H4 (cell line): Measurements from ENCODE around the gene ACSS2. TPM values are rescaled to one million over a fixed set of nuclear protein-coding genes. Genes with fewer than 3 reads are reported as not detected.

Experiments used
- DNase-seq: peaks from one replicate; pipeline ENCODE4 v3.0.0-alpha.2; 2015; ENCODE audit warnings: low spot score
- total RNA-seq: library from RNA; depleted of rRNA; stranded (reverse); fragments of >200 nt; shearing (Covaris generic); gene quantifications from 2 replicates; pipeline ENCODE4 v1.2.3, GENCODE V29; 2014

Gene ACSS2
- total RNA-seq, 1 experiment from 2014 or later: 14.1 TPM

GRCh38 chr20:34915749-34916455 lies 39.5 kb downstream of the ACSS2 start:
- no peak for DNase-seq

- no peak for DNase-seq
Measured at GRCh38 chr20:34916774-34917354, 40.5 kb downstream of the ACSS2 start.

GRCh38 chr20:34920055-34920454 lies 43.6 kb downstream of the ACSS2 start:
- DNase-seq: no peak

GRCh38 chr20:34921436-34921835 lies 45.0 kb downstream of the ACSS2 start:
- no peak for DNase-seq

GRCh38 chr20:34922654-34923381 lies 46.4 kb downstream of the ACSS2 start:
- DNase-seq: peak; percentile 31

GRCh38 chr20:34923414-34923813 lies 47.0 kb downstream of the ACSS2 start:
- no peak for DNase-seq

- no peak for DNase-seq
Measured at GRCh38 chr20:34925341-34925740, 48.9 kb downstream of the ACSS2 start.

- no peak for DNase-seq
Measured at GRCh38 chr20:34925981-34926380, 49.6 kb downstream of the ACSS2 start.

GRCh38 chr20:34926581-34926980 lies 50.2 kb downstream of the ACSS2 start:
- no peak for DNase-seq

GRCh38 chr20:34927736-34928135 lies 51.3 kb downstream of the ACSS2 start:
- no peak for DNase-seq

GRCh38 chr20:34928411-34928810 lies 52.0 kb downstream of the ACSS2 start:
- DNase-seq: no peak

GRCh38 chr20:34931771-34932170 lies 55.4 kb downstream of the ACSS2 start:
- no peak for DNase-seq

- no peak for DNase-seq
Measured at GRCh38 chr20:34938466-34939163, 62.2 kb downstream of the ACSS2 start.

- DNase-seq: no peak
Measured at GRCh38 chr20:34940081-34940481, 63.7 kb downstream of the ACSS2 start.

GRCh38 chr20:34941226-34941625 lies 64.8 kb downstream of the ACSS2 start:
- DNase-seq: no peak

- no peak for DNase-seq
Measured at GRCh38 chr20:34942301-34942700, 65.9 kb downstream of the ACSS2 start.

- no peak for DNase-seq
Measured at GRCh38 chr20:34943808-34944567, 67.6 kb downstream of the ACSS2 start.

GRCh38 chr20:34945315-34946077 lies 69.1 kb downstream of the ACSS2 start:
- no peak for DNase-seq

GRCh38 chr20:34946661-34947060 lies 70.2 kb downstream of the ACSS2 start:
- DNase-seq: no peak

- no peak for DNase-seq
Measured at GRCh38 chr20:34947336-34947735, 70.9 kb downstream of the ACSS2 start.

- DNase-seq: no peak
Measured at GRCh38 chr20:34948030-34948429, 71.6 kb downstream of the ACSS2 start.
